HepG2 (cell line): ENCODE data around the gene RASD2.

Experiments used
- FOXA3 ChIP-seq: IDR thresholded peaks from 2 replicates; pipeline ENCODE4 v1.6.1; 2016; ENCODE audit warnings: missing genetic modification reagents, missing compliant biosample characterization
- HNF4A ChIP-seq: sonication (generic); formaldehyde crosslinking; IDR thresholded peaks from 2 replicates; pipeline ENCODE4 v1.4.0; 2020; ENCODE audit warnings: missing genetic modification reagents
- HOXA9 ChIP-seq: sonication (generic); formaldehyde crosslinking; IDR thresholded peaks from 2 replicates; pipeline ENCODE4 v1.8.1; 2022; ENCODE audit warnings: missing genetic modification reagents, mild to moderate bottlenecking, moderate library complexity, borderline replicate concordance
- ZNF24 ChIP-seq: fragments of 450-650 bp; IDR thresholded peaks from 2 replicates; pipeline ENCODE4 v1.6.1; 2017; ENCODE audit warnings: antibody characterized with exemption, mild to moderate bottlenecking
- TF ChIP-seq, protein P1 (sequence below): sonication (generic); formaldehyde crosslinking; IDR thresholded peaks from 2 replicates; pipeline ENCODE4 v1.4.0; 2020; ENCODE audit warnings: missing genetic modification reagents, mild to moderate bottlenecking, borderline replicate concordance
- TF ChIP-seq, protein P2 (sequence below): sonication (generic); formaldehyde crosslinking; IDR thresholded peaks from 2 replicates; pipeline ENCODE4 v1.5.0; 2020; ENCODE audit warnings: mild to moderate bottlenecking, missing genetic modification reagents, moderate library complexity

DNA sequence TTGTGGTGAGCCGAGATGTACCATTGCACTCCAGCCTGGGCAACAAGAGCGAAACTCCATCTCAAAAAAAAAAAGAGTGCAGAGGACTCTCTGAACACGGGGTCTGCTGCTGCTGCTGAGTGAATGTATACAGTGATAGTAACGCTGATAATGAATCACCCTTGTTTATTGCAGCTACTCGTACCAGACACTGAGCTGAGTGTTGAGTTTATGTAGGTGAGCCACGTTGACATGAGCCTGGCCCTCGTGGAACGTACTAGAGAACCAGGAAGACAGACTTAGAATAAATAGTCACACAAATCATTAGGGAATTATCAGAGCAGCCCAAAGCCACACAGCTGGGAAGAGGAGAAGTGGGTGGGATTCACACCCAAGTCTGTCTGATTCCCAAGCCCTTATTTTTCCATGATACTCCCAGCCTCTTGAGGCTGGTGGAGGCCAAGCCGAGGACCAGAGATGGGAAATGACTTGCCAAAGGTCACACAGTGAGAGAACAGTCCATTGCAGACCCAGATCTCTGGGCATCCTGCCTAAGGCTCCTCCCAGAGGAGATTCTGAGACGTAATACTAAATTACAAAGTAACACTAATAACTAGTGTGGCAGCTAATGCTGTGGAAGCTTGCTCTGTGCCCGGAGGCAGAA is 41.7 kb downstream of the RASD2 start:
- TF ChIP-seq, protein P1, sequence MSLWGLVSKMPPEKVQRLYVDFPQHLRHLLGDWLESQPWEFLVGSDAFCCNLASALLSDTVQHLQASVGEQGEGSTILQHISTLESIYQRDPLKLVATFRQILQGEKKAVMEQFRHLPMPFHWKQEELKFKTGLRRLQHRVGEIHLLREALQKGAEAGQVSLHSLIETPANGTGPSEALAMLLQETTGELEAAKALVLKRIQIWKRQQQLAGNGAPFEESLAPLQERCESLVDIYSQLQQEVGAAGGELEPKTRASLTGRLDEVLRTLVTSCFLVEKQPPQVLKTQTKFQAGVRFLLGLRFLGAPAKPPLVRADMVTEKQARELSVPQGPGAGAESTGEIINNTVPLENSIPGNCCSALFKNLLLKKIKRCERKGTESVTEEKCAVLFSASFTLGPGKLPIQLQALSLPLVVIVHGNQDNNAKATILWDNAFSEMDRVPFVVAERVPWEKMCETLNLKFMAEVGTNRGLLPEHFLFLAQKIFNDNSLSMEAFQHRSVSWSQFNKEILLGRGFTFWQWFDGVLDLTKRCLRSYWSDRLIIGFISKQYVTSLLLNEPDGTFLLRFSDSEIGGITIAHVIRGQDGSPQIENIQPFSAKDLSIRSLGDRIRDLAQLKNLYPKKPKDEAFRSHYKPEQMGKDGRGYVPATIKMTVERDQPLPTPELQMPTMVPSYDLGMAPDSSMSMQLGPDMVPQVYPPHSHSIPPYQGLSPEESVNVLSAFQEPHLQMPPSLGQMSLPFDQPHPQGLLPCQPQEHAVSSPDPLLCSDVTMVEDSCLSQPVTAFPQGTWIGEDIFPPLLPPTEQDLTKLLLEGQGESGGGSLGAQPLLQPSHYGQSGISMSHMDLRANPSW (CRISPR knock-in tag), result no peak
- TF ChIP-seq, protein P2, sequence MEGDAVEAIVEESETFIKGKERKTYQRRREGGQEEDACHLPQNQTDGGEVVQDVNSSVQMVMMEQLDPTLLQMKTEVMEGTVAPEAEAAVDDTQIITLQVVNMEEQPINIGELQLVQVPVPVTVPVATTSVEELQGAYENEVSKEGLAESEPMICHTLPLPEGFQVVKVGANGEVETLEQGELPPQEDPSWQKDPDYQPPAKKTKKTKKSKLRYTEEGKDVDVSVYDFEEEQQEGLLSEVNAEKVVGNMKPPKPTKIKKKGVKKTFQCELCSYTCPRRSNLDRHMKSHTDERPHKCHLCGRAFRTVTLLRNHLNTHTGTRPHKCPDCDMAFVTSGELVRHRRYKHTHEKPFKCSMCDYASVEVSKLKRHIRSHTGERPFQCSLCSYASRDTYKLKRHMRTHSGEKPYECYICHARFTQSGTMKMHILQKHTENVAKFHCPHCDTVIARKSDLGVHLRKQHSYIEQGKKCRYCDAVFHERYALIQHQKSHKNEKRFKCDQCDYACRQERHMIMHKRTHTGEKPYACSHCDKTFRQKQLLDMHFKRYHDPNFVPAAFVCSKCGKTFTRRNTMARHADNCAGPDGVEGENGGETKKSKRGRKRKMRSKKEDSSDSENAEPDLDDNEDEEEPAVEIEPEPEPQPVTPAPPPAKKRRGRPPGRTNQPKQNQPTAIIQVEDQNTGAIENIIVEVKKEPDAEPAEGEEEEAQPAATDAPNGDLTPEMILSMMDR (CRISPR knock-in tag), result no peak
- TF ChIP-seq HOXA9 (CRISPR knock-in tag) (no peak), FOXA3 (CRISPR knock-in tag) (no peak), ZNF24 (no peak), HNF4A (CRISPR knock-in tag) (no peak)
